SK-N-SH (cell line): ENCODE measurements around the gene ABCG1. TPM values are rescaled to one million over a fixed set of nuclear protein-coding genes. Genes with fewer than 3 reads are reported as not detected.

Experiments used
- CTCF ChIA-PET: fragments of 300-600, 350-600 bp; formaldehyde crosslinking; extraction: SDS; loops from one replicate; lab custom pipeline; 2021; lab: Yijun Ruan, JAX
- POLR2A ChIA-PET: fragments of 350-600 bp; sonication (Branson Sonifier 250); formaldehyde crosslinking; extraction: SDS; loops from one replicate; lab custom pipeline; 2020; ENCODE audit warnings: antibody characterized with exemption, inconsistent platforms; lab: Yijun Ruan, JAX
- DNase-seq: peaks from one replicate; pipeline ENCODE4 v3.0.0; 2012
- H2AFZ ChIP-seq: fragments of 200-600 bp; sonication (generic); 2 replicates; pipeline ENCODE4 v1.8.1; 2016; ENCODE audit warnings: antibody characterized with exemption, mild to moderate bottlenecking, low read depth
- H3F3A ChIP-seq: fragments of 200-600 bp; sonication (generic); replicated peaks from 2 replicates; pipeline ENCODE3; 2016; ENCODE audit warnings: antibody characterized with exemption, mild to moderate bottlenecking; ENCODE audit not compliant: insufficient read depth
- H3K27ac ChIP-seq, 2 experiments: fragments of 200-500 bp in 1 of 2; fragments of 200-600 bp in 1 of 2; sonication (Bioruptor generic) in 1 of 2; sonication (generic), shearing (Covaris generic) in 1 of 2; 2 replicates each; pipeline versions ENCODE4 v1.5.1 to v1.6.1; 2014 to 2016; ENCODE audit warnings: low read depth in 2 of 2, inconsistent platforms in 1 of 2, low read length in 1 of 2, mild to moderate bottlenecking in 1 of 2, mixed read lengths in 1 of 2
- H3K27me3 ChIP-seq: fragments of 200-600 bp; sonication (generic), shearing (Covaris generic); 2 replicates; pipeline ENCODE4 v1.6.1; 2016; ENCODE audit warnings: mixed run types; ENCODE audit not compliant: insufficient read depth
- H3K36me3 ChIP-seq, 2 experiments: fragments of 200-500 bp in 1 of 2; fragments of 200-600 bp in 1 of 2; sonication (Bioruptor generic) in 1 of 2; sonication (generic) in 1 of 2; replicated peaks in 1 of 2; 2 replicates each; pipeline versions ENCODE3 to v1.5.1; 2014 to 2016; ENCODE audit warnings: low read length in 1 of 2, mild to moderate bottlenecking in 1 of 2; ENCODE audit not compliant: insufficient read depth in 2 of 2, control insufficient read depth in 1 of 2
- H3K4me1 ChIP-seq, 2 experiments: fragments of 200-500 bp in 1 of 2; fragments of 200-600 bp in 1 of 2; sonication (Bioruptor generic) in 1 of 2; sonication (generic), shearing (Covaris generic) in 1 of 2; 2 replicates each; pipeline versions ENCODE4 v1.5.1 to v1.6.1; 2014 to 2016; ENCODE audit warnings: low read depth in 1 of 2, low read length in 1 of 2, mixed run types in 1 of 2; ENCODE audit not compliant: insufficient read depth in 2 of 2, control insufficient read depth in 1 of 2
- H3K4me2 ChIP-seq: fragments of 200-600 bp; sonication (generic), shearing (Covaris generic); 2 replicates; pipeline ENCODE4 v1.6.1; 2017; ENCODE audit warnings: mixed run types
- H3K4me3 ChIP-seq, 2 experiments: fragments of 200-500 bp in 1 of 2; fragments of 200-600 bp in 1 of 2; sonication (Bioruptor generic) in 1 of 2; sonication (generic), shearing (Covaris generic) in 1 of 2; 2 replicates each; pipeline versions ENCODE4 v1.5.1 to v1.8.1; 2014 to 2016; ENCODE audit warnings: low read depth in 2 of 2, inconsistent platforms in 1 of 2, low read length in 1 of 2, mild to moderate bottlenecking in 1 of 2, mixed read lengths in 1 of 2, moderate library complexity in 1 of 2
- H3K79me2 ChIP-seq: fragments of 200-600 bp; sonication (generic); 2 replicates; pipeline ENCODE4 v1.8.1; 2017; ENCODE audit warnings: mild to moderate bottlenecking; ENCODE audit not compliant: insufficient read depth
- H3K9ac ChIP-seq: fragments of 200-600 bp; sonication (generic); 2 replicates; pipeline ENCODE4 v1.6.1; 2017; ENCODE audit warnings: mixed run types
- H3K9me2 ChIP-seq: fragments of 200-600 bp; sonication (generic); 2 replicates; pipeline ENCODE4 v1.6.1; 2017; ENCODE audit warnings: mixed run types
- H3K9me3 ChIP-seq: fragments of 200-600 bp; sonication (generic); 2 replicates; pipeline ENCODE4 v1.6.1; 2017; ENCODE audit warnings: mixed run types, mild to moderate bottlenecking, moderate library complexity
- H4K20me1 ChIP-seq: fragments of 200-600 bp; sonication (generic); 2 replicates; pipeline ENCODE4 v1.6.1; 2017; ENCODE audit warnings: mild to moderate bottlenecking, mixed run types; ENCODE audit not compliant: insufficient read depth
- CHD2 ChIP-seq: fragments of 150-350 bp; IDR thresholded peaks from 2 replicates; pipeline ENCODE4 v1.6.1; 2018; ENCODE audit warnings: low read length; ENCODE audit not compliant: partially characterized antibody
- ELF1 ChIP-seq: IDR thresholded peaks from 2 replicates; pipeline ENCODE4 v1.4.0; 2012
- EP300 ChIP-seq, 2 experiments: IDR thresholded peaks; 2 replicates each; pipeline versions ENCODE4 v1.4.0 to v1.6.1; 2012; ENCODE audit warnings: borderline replicate concordance in 1 of 2, low read depth in 1 of 2, low read length in 1 of 2
- FOXJ3 ChIP-seq: sonication (generic); formaldehyde crosslinking; IDR thresholded peaks from 2 replicates; pipeline ENCODE4 v1.5.1; 2020; ENCODE audit warnings: mild to moderate bottlenecking, missing genetic modification reagents
- FOXM1 ChIP-seq: IDR thresholded peaks from 2 replicates; pipeline ENCODE4 v1.4.0; 2012; ENCODE audit warnings: low read depth, mild to moderate bottlenecking
- GABPA ChIP-seq: IDR thresholded peaks from 2 replicates; pipeline ENCODE4 v1.4.0; 2012; ENCODE audit warnings: low read depth, mild to moderate bottlenecking
- JUND ChIP-seq: IDR thresholded peaks from 2 replicates; pipeline ENCODE4 v1.4.0; 2012
- TCF12 ChIP-seq: IDR thresholded peaks from 2 replicates; pipeline ENCODE4 v1.4.0; 2012
- YY1 ChIP-seq: IDR thresholded peaks from 2 replicates; pipeline ENCODE4 v1.4.0; 2012; ENCODE audit warnings: low read depth, mild to moderate bottlenecking
- WGBS: methylation state at CpG from one replicate; pipeline ENCODE4 v1.1.6; 2017; ENCODE audit warnings: low lambda C conversion rate; 5-methylcytosine and 5-hydroxymethylcytosine counted together
- polyA plus RNA-seq, 3 experiments: library from polyadenylated mRNA; depleted of rRNA; stranded (reverse); fragments of >200 nt; gene quantifications; 2 replicates each; pipeline ENCODE4 v1.2.3, GENCODE V29; 2012
- TF ChIP-seq, protein P1 (sequence below): IDR thresholded peaks from 2 replicates; pipeline ENCODE4 v1.4.0; 2012; ENCODE audit warnings: low read depth, borderline replicate concordance
- TF ChIP-seq, protein P2 (sequence below): IDR thresholded peaks from 2 replicates; pipeline ENCODE4 v1.6.1; 2012; ENCODE audit warnings: mild to moderate bottlenecking, low read depth, low read length, moderate library complexity
- TF ChIP-seq, protein P3 (sequence below): fragments of 150-350 bp; IDR thresholded peaks from 2 replicates; pipeline ENCODE4 v1.6.1; 2017; ENCODE audit warnings: antibody characterized with exemption, low read length, low read depth, borderline replicate concordance
- TF ChIP-seq, protein P4 (sequence below): IDR thresholded peaks from 2 replicates; pipeline ENCODE4; 2012

The ABCG1 gene
- polyA plus RNA-seq, 1 of the 3 experiments (the other 2 are of a cell fraction): 0.07 TPM

DNA sequence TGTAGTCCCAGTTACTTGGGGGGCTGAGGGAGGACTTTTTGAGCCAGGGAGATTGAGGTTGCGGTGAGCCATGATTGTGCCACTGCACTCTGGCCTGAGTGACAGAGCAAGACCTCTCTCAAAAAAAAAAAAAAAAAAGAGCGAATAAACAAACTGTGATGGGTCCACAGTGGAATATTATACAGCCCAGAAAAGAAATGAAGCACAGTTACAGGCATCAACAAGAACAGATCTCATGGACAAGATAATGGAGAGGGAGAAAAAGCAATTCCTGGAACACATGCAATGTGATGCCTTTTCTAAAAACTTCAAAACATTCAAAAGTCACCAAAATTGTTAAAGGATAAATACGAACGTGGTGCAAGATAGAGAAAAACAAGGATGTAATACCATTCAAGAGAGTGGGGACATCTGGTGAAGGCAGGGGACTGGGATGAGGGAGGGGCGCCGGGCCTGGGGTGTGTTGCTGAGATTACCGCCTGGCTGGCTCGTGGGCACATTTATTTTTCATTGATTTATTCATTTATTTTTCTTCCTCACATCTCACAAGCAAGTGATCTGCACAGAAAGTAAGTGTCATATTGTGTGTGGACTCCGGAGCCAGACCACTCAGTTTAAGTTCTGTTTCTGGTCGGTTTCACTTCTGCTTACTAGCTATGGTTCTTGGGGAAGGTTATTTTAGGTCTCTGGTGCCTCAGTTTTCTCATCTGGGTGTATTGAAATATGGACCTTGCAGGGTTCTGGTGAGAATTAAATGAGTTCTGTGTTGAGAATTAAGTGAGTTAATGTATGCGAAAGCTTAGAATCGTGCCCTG, 30.1 kb downstream of the ABCG1 start:
- ChIA-PET CTCF (no interaction called here), POLR2A (no interaction called here)
- 55% methylated on average over 12 of the region's 12 CpGs for WGBS
- Histone ChIP-seq H3K4me2 (no peak overlapping the region), H3K36me3 (no peaks in the 10 kb centered on the region), H3K9ac (no peak overlapping the region), H3K9me2 (no peaks in the 10 kb centered on the region), H3K4me3 (no peak overlapping the region), H3F3A (no peaks in the 10 kb centered on the region), H3K9me3 (no peaks in the 10 kb centered on the region), H3K27me3 (no peaks in the 10 kb centered on the region), H3K79me2 (no peaks in the 10 kb centered on the region), H4K20me1 (no peaks in the 10 kb centered on the region)
- no peak for DNase-seq
- TF ChIP-seq GABPA: no peak
- no peak for TF ChIP-seq JUND
- TF ChIP-seq TCF12: no peak
- TF ChIP-seq, protein P1, sequence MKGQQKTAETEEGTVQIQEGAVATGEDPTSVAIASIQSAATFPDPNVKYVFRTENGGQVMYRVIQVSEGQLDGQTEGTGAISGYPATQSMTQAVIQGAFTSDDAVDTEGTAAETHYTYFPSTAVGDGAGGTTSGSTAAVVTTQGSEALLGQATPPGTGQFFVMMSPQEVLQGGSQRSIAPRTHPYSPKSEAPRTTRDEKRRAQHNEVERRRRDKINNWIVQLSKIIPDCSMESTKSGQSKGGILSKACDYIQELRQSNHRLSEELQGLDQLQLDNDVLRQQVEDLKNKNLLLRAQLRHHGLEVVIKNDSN: no peak
- TF ChIP-seq ELF1: no peak
- TF ChIP-seq, protein P2, sequence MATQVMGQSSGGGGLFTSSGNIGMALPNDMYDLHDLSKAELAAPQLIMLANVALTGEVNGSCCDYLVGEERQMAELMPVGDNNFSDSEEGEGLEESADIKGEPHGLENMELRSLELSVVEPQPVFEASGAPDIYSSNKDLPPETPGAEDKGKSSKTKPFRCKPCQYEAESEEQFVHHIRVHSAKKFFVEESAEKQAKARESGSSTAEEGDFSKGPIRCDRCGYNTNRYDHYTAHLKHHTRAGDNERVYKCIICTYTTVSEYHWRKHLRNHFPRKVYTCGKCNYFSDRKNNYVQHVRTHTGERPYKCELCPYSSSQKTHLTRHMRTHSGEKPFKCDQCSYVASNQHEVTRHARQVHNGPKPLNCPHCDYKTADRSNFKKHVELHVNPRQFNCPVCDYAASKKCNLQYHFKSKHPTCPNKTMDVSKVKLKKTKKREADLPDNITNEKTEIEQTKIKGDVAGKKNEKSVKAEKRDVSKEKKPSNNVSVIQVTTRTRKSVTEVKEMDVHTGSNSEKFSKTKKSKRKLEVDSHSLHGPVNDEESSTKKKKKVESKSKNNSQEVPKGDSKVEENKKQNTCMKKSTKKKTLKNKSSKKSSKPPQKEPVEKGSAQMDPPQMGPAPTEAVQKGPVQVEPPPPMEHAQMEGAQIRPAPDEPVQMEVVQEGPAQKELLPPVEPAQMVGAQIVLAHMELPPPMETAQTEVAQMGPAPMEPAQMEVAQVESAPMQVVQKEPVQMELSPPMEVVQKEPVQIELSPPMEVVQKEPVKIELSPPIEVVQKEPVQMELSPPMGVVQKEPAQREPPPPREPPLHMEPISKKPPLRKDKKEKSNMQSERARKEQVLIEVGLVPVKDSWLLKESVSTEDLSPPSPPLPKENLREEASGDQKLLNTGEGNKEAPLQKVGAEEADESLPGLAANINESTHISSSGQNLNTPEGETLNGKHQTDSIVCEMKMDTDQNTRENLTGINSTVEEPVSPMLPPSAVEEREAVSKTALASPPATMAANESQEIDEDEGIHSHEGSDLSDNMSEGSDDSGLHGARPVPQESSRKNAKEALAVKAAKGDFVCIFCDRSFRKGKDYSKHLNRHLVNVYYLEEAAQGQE: no peak
- TF ChIP-seq, all 33 proteins: peak for 0
- Histone ChIP-seq H2AFZ (no peak overlapping the region), H3K27ac (no peak overlapping the region), H3K4me1 (peaks cover 0 to 23% of the 10 kb centered on the region in 2 experiments; a peak in 2 of 4 replicates)

DNA sequence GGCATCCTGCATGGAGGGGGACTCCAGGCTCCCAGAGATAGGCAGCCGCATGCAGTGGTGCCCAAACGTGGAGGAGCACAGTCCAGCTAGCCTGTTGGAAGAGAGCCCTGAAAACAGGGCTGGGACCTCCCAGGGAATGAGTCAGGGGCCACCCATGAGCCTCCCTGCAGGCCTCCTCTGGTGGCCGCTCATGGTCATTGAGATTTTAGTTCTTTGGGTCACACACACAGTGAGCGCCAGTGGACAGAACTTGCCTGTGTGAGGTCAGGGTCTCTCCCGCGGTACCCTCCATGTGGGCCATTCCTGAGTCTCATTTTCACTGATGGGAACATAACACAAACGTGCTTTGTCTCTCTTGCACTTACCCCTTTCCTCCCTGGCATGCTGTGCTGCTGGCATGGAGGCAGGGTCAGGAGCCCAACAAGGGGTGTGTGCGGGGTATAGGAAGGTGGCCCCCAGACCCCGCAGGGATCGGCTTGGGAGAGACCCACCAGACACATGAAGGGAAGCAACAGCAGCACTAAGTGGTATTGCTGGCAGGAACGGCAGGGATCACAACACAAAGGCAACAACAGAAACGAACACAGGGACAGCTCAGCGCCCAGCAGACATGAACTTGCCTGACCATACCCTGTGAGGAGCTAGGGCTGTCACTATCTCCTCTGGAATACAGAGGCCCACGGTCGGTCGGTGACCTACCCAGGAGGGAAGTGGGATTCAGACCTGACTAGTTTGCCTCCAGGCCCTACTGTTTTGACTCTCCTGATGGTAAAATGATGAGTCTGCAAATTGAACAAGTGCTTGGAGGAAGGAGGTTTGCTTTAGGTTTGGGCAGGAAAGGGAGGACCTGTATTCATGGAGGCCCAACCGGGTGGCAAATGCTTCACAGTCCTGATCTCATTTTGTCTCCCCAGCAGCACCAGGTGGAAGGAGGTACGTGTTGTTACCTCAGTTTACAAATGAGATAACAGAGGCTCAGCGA, 31.8 kb downstream of the ABCG1 start:
- no peaks in the 10 kb centered on the region for H3F3A ChIP-seq
- H4K20me1 ChIP-seq: no peaks in the 10 kb centered on the region
- H2AFZ ChIP-seq: no peak overlapping the region
- POLR2A ChIA-PET: no interaction called here
- 53% methylated on average over 11 of the region's 19 CpGs for WGBS
- H3K4me1 ChIP-seq: peaks cover 0 to 15% of the 10 kb centered on the region in 2 experiments; a peak in 2 of 4 replicates
- CTCF ChIA-PET: interaction anchor here (3.4 kb wide), 1 partner anchor 105 kb away, joined by 15 read pairs; no protein-coding TSS in a partner anchor
- H3K27ac ChIP-seq: no peak overlapping the region
- H3K79me2 ChIP-seq: no peaks in the 10 kb centered on the region
- H3K9ac ChIP-seq: no peak overlapping the region
- DNase-seq: no peak
- H3K27me3 ChIP-seq: no peaks in the 10 kb centered on the region
- no peaks in the 10 kb centered on the region for H3K9me2 ChIP-seq
- no peak overlapping the region for H3K4me2 ChIP-seq
- no peak overlapping the region for H3K4me3 ChIP-seq
- no peaks in the 10 kb centered on the region for H3K36me3 ChIP-seq
- H3K9me3 ChIP-seq: no peaks in the 10 kb centered on the region
- TF ChIP-seq, protein P3, sequence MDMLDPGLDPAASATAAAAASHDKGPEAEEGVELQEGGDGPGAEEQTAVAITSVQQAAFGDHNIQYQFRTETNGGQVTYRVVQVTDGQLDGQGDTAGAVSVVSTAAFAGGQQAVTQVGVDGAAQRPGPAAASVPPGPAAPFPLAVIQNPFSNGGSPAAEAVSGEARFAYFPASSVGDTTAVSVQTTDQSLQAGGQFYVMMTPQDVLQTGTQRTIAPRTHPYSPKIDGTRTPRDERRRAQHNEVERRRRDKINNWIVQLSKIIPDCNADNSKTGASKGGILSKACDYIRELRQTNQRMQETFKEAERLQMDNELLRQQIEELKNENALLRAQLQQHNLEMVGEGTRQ: no peak
- TF ChIP-seq CHD2 (no peak), EP300 (IDR thresholded peaks at IDR 0.05; ENCODE audit: borderline replicate concordance in 1 of 2, low read depth in 1 of 2, low read length in 1 of 2) (no peak), TCF12 (no peak), FOXM1 (no peak), FOXJ3 (CRISPR knock-in tag) (no peak), YY1 (no peak)
- TF ChIP-seq, protein P4, sequence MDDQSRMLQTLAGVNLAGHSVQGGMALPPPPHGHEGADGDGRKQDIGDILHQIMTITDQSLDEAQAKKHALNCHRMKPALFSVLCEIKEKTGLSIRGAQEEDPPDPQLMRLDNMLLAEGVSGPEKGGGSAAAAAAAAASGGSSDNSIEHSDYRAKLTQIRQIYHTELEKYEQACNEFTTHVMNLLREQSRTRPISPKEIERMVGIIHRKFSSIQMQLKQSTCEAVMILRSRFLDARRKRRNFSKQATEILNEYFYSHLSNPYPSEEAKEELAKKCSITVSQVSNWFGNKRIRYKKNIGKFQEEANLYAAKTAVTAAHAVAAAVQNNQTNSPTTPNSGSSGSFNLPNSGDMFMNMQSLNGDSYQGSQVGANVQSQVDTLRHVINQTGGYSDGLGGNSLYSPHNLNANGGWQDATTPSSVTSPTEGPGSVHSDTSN: no peak
- TF ChIP-seq, protein P2: no peak
